Erythroblast (primary cell): Measurements from ENCODE around the gene SIGMAR1.

Source experiments
- GATA1 ChIP-seq: IDR thresholded peaks from 2 replicates; pipeline ENCODE4 v1.6.1; 2011; ENCODE audit warnings: low read depth, mild to moderate bottlenecking, control low read depth, low read length, moderate library complexity
- POLR2A ChIP-seq: IDR thresholded peaks from 2 replicates; pipeline ENCODE4 v1.6.1; 2011; ENCODE audit warnings: mild to moderate bottlenecking, low read length

GRCh38 chr9:34642679-34643078 is 5.1 kb upstream of the SIGMAR1 start:
- TF ChIP-seq POLR2A (no peak), GATA1 (no peak)
